Measurements from ENCODE around the gene SPP2.

SPP2 gene

GRCh38 chr2:234044157-234044556 lies 6.3 kb upstream of the SPP2 start:
- DNase-seq: no peak

DNA sequence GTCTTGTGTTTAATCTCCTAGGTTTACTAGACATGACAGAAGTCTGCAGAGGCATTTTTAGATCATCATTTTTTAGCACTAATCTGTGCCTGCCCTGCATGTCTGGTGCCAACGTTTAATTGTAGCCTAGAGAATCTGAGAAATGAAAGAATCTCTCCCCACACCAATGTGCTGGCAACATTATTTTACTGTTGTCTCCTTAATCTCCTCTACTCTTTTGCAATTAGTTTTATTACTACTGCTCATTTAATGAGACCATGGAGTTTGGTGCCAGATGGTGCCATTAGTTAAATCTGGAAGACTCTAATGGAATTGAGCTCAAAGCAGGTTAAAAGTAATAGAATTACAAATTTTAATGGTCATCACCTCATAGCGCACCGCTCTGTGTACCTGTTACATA lies 4.0 kb upstream of the SPP2 start:
- DNase-seq: no peak

- no peak for DNase-seq
These were observed 3.1 kb upstream of the SPP2 start for GRCh38 chr2:234047361-234047760.

DNA sequence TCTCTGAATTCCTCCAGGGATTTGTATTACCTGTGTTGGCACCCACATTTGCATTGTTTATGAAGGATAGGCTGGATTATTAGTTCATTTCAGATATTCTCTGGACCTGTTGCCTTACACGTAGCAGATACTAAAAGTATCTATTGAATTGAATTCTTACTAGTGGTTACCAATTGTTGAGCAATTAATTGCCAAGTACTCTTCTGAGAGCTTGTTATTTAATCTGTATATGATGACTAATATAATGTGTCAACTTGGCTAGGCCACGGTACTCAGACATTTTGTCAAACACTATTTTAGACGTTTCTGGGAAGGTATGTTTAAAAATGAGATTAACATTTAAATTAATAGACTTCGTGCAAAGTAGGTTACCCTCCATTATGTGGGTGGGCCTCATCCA lies 2.5 kb upstream of the SPP2 start:
- DNase-seq: no peak

DNA sequence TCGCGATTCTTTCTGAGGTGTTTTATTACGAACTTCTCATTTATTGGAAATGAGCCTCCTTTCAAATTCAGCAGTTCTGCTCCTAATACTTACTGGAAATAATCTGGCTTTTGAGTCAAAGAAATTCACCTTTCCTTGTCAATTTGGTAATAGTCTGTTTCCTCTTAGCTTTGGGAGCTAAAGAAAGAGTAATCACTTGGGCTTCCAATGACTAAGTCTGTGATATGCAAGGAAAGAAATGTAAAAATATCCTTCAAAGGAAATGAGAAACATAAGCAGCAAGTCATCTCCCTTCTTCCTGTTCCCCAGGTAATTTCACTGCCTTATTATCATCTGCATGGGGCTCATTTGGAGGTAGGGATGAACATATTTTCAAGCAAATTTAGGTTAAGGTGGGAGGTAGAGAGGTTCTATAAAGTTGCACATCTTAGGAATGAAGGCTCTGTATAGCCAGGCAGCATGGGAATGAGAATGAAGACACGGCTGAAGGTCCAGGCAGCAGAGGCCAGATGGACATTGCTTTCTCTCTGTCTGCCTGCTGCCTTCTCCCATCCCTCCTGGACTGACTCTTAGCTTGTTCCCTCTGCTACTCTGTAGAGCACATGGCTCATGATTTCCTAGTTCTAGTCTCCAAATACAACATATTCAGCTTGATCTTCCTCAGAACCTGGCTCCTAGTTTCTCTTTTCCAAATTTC lies 1.0 kb downstream of the SPP2 start:
- no peak for DNase-seq

- DNase-seq: no peak
These were observed 8.4 kb downstream of the SPP2 start for GRCh38 chr2:234058881-234059280.

DNA sequence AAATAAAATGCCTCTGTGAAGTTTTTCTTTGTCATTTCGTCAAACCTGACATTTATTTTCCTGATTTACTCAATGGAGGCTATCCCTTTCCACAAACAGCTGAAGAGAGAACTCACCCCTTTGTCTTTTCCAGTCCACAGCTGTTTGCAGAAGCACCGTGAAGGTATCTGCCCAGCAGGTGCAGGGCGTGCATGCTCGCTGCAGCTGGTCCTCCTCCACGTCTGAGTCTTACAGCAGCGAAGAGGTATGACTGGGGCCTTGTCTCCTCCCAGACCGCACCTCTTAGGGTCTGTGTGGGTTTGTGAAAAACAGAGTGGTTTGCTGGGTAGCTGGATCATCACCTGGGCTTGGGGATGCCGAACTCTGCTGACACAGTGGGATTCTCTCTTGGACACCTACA lies 9.7 kb downstream of the SPP2 start:
- DNase-seq: no peak

DNA sequence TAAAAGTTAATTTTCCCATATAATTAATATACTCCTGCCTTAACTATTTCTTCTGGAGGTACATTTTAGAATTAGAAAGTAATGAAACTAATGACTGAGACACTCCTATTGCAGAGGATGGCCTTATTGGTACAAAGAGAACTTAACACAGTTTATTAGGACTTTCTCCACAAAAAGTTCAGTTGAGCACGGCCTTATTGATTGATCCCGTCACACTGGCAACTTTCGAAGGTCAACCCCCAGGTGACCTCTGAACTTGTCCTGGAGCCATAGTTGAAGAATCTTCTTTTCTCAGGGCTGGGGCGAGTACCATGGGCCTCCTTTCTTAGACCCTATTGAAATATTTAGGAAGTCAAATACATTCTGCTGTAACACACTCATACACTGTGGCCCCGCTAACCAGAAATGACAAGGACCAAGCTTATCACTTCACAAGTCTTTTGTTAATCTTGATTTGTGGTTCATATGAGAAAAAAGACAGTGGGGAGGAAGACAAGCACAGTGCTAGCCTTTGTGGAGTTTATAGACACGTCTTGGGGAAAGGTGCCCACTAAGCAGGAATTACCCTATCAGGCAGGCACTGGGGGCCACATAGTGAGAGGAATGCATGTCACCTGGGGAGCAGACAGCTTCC lies 11.2 kb downstream of the SPP2 start:
- DNase-seq: no peak

DNA sequence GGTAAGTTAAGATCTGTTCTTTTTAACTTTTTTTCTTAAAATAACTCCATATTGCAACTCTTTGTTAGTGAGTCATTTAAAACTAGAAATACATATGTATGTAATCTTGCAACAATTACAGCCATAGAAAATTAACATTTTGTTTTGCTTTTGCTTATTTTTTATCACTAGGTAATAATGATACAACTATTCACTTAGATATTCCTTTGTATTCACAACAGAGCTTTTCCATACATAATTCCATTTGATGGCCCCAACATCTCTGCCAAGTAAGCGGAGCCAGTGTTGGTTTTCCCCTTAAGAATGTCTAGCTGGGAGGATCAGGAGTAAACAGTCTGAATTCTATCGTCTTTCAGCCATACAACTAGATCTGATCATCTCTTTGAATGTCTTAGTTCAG lies 16.1 kb downstream of the SPP2 start:
- no peak for DNase-seq

- DNase-seq: peak; percentile 9
These were observed 21.2 kb downstream of the SPP2 start for GRCh38 chr2:234071664-234072063.

DNA sequence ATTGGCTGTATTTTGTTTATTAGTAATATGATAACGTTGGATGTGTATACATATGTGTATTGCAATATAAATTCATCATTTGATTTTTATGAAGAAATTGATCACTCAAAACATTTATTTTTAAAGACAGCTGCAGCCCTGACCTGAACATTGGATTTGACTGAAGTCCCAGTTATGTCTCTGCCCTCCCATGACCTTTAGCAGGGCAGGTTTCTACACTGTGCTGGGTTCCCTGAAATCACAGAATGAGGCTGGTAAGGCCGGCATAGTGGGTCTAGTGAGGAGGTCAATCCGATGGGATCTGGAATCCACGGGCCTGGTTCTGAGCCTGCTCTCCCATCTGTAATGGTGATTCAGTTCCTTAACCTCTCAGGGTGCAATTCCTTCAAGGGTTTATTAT lies 22.0 kb downstream of the SPP2 start:
- DNase-seq: no peak

DNA sequence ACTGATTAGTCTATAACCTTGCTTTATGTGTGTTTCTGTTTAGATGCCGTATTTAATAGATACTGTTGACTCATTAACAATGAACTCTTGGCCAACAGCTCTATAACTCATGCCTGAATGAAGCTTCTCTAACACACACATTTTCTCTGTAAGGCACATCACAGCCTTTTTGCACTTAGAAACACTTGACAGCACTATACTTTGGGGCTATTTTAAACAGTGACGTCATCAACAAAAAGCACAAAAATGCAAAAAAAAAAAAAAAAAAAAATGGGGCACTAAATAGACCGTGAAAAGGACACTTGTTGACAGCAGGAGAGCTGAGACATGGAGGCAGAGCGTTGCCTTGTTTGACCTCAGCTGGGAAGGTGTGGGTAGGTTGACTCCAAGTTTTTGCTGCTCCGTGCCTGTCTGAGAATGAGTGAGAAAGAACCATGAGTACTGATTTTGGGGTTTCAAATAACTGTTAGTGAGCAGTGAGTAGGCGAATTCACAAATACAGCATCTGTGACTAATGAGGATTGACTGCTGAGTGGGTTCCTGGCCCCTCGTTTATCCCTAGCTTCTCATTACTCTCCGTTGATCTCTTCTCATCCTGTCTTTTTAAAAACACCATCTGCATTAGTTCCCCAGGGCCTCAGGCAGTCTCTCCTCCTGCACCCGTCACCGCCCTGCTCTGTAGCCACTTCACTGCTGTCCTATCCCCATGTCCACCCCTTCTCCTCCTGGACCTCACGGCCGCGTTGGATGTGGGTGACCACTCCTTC lies 24.4 kb downstream of the SPP2 start:
- no peak for DNase-seq

GRCh38 chr2:234075518-234075915 lies 25.0 kb downstream of the SPP2 start:
- no peak for DNase-seq

DNA sequence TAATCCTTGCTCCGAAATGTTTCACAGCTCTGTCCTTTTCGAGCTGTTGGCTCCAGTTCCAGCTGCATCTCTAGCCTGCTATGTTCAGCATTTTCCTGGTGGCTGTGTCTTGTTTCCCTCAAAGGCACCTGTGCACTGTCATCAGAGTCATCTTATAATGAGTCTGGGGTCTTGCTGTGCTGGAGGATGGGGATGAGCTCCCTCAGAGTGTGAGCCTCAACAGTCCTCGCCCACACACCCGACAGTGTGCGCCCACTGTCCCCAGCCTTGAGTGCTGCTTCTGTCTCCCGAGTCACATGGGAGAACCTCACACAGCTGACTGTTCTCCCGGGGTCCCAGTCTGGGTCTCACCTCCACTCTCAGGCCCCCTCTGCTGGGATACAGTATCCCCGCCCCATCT lies 25.4 kb downstream of the SPP2 start:
- DNase-seq: no peak

GRCh38 chr2:234076451-234076850 lies 25.9 kb downstream of the SPP2 start:
- no peak for DNase-seq

GRCh38 chr2:234078129-234078528 lies 27.6 kb downstream of the SPP2 start:
- DNase-seq: no peak

GRCh38 chr2:234081970-234082822 lies 31.7 kb downstream of the SPP2 start:
- DNase-seq: no peak

DNA sequence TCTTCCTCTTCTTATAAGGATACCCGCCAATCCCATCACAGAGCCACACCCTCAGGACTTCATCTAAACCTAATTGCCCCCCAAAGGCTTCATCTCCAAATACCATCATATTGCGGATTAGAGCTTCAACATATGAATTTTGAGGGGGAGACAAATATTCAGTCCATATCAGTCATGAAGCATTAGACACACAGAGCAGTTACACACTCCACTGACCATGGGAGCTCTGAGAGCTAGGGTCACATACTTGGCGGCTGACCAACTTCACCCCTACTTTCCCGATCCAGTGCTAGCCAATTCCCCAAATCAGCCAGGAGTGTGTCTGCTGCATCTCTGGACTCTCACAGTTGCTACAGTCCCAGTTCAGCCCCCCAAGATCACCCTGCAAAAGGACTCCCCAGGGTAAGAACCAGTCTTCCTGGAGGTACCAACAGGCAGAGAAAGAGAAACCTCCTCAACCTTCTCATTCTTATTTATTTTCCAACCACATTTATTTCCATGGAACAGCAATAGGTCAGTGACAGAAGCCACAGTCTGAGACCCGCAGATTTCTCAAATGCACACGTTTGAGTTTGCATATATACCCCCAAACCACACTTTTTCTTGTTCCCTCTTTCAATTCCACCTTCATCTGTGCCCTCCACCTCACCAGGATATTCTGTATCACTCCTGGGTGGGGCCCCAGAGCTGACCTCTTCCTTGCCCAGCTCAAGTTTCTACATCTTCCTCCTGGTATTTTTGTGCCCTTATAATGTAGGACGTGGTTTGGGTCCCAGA lies 33.3 kb downstream of the SPP2 start:
- no peak for DNase-seq

DNA sequence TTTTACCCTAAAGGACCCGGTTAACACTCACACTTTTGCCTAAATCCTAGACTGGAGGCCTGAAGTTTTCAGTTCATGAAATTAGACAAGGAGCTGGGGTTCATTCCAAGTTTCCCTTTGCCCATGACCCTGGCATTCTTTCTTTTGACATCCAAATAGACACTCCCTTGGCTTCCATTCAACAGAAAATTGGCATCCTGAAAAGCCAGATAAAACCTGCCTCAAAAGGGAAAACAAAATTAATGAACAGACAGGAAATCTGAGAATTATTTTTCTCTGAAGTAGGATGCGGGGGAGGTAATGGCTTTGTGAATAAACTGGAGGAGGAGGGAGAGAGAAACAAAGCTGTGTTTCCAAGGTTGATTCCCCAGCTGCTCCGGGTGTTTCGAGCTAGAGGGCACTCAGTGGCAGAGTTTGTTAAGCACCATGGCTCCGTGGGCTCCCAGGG lies 41.0 kb downstream of the SPP2 start:
- no peak for DNase-seq

DNA sequence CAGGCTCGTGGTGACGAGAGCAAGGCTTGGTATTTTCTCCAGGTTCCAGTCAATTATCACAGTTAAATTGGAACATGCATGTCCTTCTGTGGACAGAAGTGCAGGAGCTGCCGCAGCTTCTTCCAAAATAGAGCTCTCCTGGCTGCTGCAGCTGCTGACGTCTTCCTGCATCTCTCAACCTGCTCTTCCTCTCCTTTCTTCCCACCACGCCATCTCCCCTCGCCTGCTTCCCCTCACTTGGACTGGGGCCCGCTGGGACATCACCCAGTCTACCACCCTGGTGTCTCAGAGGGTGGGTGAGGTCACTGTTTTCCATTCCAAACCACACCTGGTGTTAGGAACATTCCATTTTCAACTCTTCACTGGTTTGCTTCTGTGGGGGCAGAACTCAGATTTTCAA lies 41.4 kb downstream of the SPP2 start:
- DNase-seq: no peak

DNA sequence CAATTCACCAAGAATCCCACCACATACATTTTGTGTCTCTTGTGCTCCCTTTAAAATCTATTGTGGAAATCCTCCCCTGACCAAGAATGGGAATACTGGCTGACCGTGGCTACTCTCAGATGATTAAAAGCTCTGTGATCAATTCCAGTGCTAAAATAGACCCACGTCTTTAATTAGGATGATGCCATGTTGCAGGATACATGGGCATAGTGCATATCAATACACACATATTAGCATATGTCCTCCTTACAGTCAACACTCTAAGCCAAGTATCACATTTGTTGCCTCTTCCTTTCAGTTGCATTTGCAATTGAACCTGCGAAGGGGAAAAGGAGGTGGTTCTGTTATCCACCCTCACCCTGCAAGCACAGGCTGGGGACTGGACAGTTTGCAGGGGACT lies 41.8 kb downstream of the SPP2 start:
- no peak for DNase-seq

DNA sequence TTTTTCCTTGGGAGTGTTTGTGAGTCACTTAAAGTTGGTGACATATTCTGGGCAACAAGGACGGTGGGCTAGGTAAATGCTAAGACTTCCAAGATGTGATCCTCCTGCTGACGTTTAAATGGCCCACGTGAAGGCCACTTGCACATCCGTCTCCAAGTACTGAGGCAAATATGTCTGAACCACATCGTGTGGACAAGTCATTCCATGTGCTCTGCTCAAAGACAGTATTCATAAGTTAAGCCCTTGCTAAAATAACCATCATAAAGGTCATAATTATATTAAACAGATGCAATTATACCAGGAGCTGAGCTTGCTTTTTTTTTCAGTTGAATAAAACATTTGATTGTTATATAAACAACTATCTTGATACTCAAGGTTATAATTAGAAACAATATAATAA lies 44.8 kb downstream of the SPP2 start:
- DNase-seq: no peak
